PC-9 (cell line): ENCODE results near the gene MARK2. TPM values are rescaled to one million over a fixed set of nuclear protein-coding genes. Genes with fewer than 3 reads are reported as not detected.

Experiments
- BruUV-seq: library from RNA; stranded (reverse); fragments of 400-500 nt; replicated peaks from 2 replicates; lab custom pipeline; 2021; lab: Mats Ljungman, UMichigan
- CTCF ChIA-PET: fragments of 300-600 bp; sonication (Branson Sonifier 250); formaldehyde crosslinking; loops from one replicate; lab custom pipeline; 2022; ENCODE audit warnings: antibody characterized with exemption; lab: Charles Lee
- POLR2A ChIA-PET: fragments of 300-600 bp; sonication (Branson Sonifier 250); formaldehyde crosslinking; loops from one replicate; lab custom pipeline; 2022; ENCODE audit warnings: antibody characterized with exemption; ENCODE audit not compliant: unreplicated experiment; lab: Charles Lee
- DNase-seq, 2 experiments: peaks; one replicate each; pipeline versions ENCODE4 v3.0.0 to v3.0.0-alpha.2; 2015 to 2022; ENCODE audit warnings: mixed read lengths in 1 of 2
- H2AFZ ChIP-seq: fragments of 200-600 bp; sonication (generic); 2 replicates; pipeline ENCODE4 v1.8.1; 2017; ENCODE audit warnings: antibody characterized with exemption
- H3F3A ChIP-seq: fragments of 200-600 bp; sonication (generic); 2 replicates; pipeline ENCODE4 v1.8.1; 2017; ENCODE audit warnings: antibody characterized with exemption, mild to moderate bottlenecking, low read depth; ENCODE audit not compliant: insufficient read depth
- H3K27ac ChIP-seq: fragments of 200-600 bp; sonication (generic); 2 replicates; pipeline ENCODE4 v1.6.1; 2016; ENCODE audit warnings: mixed run types
- H3K27me3 ChIP-seq: fragments of 200-600 bp; sonication (generic); 2 replicates; pipeline ENCODE4 v1.6.1; 2016; ENCODE audit warnings: low read depth, mixed run types; ENCODE audit not compliant: insufficient read depth
- H3K36me3 ChIP-seq: fragments of 200-600 bp; sonication (generic); 2 replicates; pipeline ENCODE4 v1.6.1; 2016; ENCODE audit warnings: low read depth, mixed run types
- H3K4me1 ChIP-seq: fragments of 200-600 bp; sonication (generic); replicated peaks from 2 replicates; pipeline ENCODE4 v1.6.1; 2016; ENCODE audit warnings: mixed run types; ENCODE audit not compliant: insufficient read depth
- H3K4me2 ChIP-seq: fragments of 200-600 bp; sonication (generic); 2 replicates; pipeline ENCODE4 v1.6.1; 2017; ENCODE audit warnings: mixed run types
- H3K4me3 ChIP-seq: fragments of 200-600 bp; sonication (generic); 2 replicates; pipeline ENCODE4 v1.6.1; 2016; ENCODE audit warnings: mixed run types
- H3K79me2 ChIP-seq: fragments of 200-600 bp; sonication (generic); 2 replicates; pipeline ENCODE4 v1.6.1; 2017; ENCODE audit warnings: low read depth, mixed run types
- H3K9me2 ChIP-seq: fragments of 200-600 bp; sonication (generic); 2 replicates; pipeline ENCODE4 v1.8.1; 2017; ENCODE audit warnings: mild to moderate bottlenecking; ENCODE audit not compliant: insufficient read depth
- H3K9me3 ChIP-seq: fragments of 200-600 bp; sonication (generic); 2 replicates; pipeline ENCODE4 v1.8.1; 2016; ENCODE audit warnings: low read depth; ENCODE audit not compliant: insufficient read depth
- H4K20me1 ChIP-seq: fragments of 200-600 bp; sonication (generic); 2 replicates; pipeline ENCODE4 v1.8.1; 2017; ENCODE audit not compliant: insufficient read depth
- CTCF ChIP-seq: fragments of 200-600 bp; sonication (generic); conservative IDR thresholded peaks from 2 replicates; pipeline ENCODE4 v1.6.1; 2017; ENCODE audit warnings: mixed run types, antibody characterized with exemption, mild to moderate bottlenecking, moderate library complexity
- EZH2 ChIP-seq: fragments of 200-600 bp; sonication (generic); IDR thresholded peaks from 2 replicates; pipeline ENCODE4 v1.8.0; 2017; ENCODE audit warnings: antibody characterized with exemption, low read depth
- intact Hi-C: fragments of 100-400 bp; cut with micrococcal nuclease; formaldehyde crosslinking; loops from one replicate; pipeline ENCODE4 v1.10.0; 2022; ENCODE audit not compliant: unreplicated experiment
- total RNA-seq: library from RNA; stranded (reverse); gene quantifications from 2 replicates; pipeline ENCODE4 v1.2.3, GENCODE V29; 2021

MARK2 gene
- total RNA-seq, 1 experiment from 2014 or later, result 65.0 TPM

GRCh38 chr11:63840356-63841060 is 1.6 kb downstream of the MARK2 start:
- POLR2A ChIA-PET, result no interaction called here
- H2AFZ ChIP-seq, result no peak overlapping the region
- intact Hi-C loops, result loop anchor here (1.0 to 2.0 kb wide), 3 partner anchors 32 to 98 kb away; partner anchors contain the start of gene NAA40

GRCh38 chr11:63841554-63841953 is 2.6 kb downstream of the MARK2 start:
- H3K27ac ChIP-seq, result peak overlapping the region; percentile 55
- peaks cover 58% of the 10 kb centered on the region for H3F3A ChIP-seq
- H2AFZ ChIP-seq, result no peak overlapping the region
- peak overlapping the region; percentile 90 for H3K4me3 ChIP-seq
- no TSS peak for BruUV-seq
- H3K27me3 ChIP-seq, result no peaks in the 10 kb centered on the region
- peaks cover 75% of the 10 kb centered on the region for H3K4me1 ChIP-seq
- no peaks in the 10 kb centered on the region for H3K9me2 ChIP-seq
- H3K4me2 ChIP-seq, result peak overlapping the region; percentile 99
- peaks cover 74% of the 10 kb centered on the region for H3K79me2 ChIP-seq
- no peak for TF ChIP-seq CTCF
- no peak for TF ChIP-seq EZH2
- peaks cover 64% of the 10 kb centered on the region for H4K20me1 ChIP-seq
- ChIA-PET POLR2A (interaction anchor here (0.6 to 0.7 kb wide), 2 partner anchors 319 to 345 kb away, joined by 3 to 8 read pairs; partner anchors contain the start of gene STIP1), CTCF (interaction anchor here (0.6 to 2.1 kb wide), 2 partner anchors 31 to 1035 kb away, joined by 4 to 5 read pairs; no protein-coding TSS in a partner anchor)
- peaks cover 14% of the 10 kb centered on the region; the same call in 1 of the 2 replicates for H3K36me3 ChIP-seq
- H3K9me3 ChIP-seq, result no peaks in the 10 kb centered on the region
- intact Hi-C loops, result loop anchor here (1.0 to 2.0 kb wide), 3 partner anchors 31 to 97 kb away; partner anchors contain the start of gene NAA40
- DNase-seq, result peak; percentile 78 to 84

More at GRCh38 chr11:63840356-63841060, 1.6 kb downstream of the MARK2 start:
- H3K27me3 ChIP-seq, result no peaks in the 10 kb centered on the region
- H3K79me2 ChIP-seq, result peaks cover 63% of the 10 kb centered on the region
- CTCF ChIA-PET, result interaction anchor here (1.2 to 2.1 kb wide), 2 partner anchors 32 to 94 kb away, joined by 5 to 15 read pairs; no protein-coding TSS in a partner anchor
- TF ChIP-seq CTCF (no peak), EZH2 (no peak)
- no TSS peak for BruUV-seq
- peaks cover 14% of the 10 kb centered on the region; the same call in 1 of the 2 replicates for H3K36me3 ChIP-seq
- peaks cover 65% of the 10 kb centered on the region for H3K4me1 ChIP-seq
- H3K9me2 ChIP-seq, result no peaks in the 10 kb centered on the region
- H3F3A ChIP-seq, result peaks cover 50% of the 10 kb centered on the region
- peak overlapping the region; percentile 55 for H3K27ac ChIP-seq
- H3K4me2 ChIP-seq, result peak overlapping the region; percentile 99
- H3K4me3 ChIP-seq, result peak overlapping the region; percentile 90
- peaks cover 58% of the 10 kb centered on the region for H4K20me1 ChIP-seq
- H3K9me3 ChIP-seq, result no peaks in the 10 kb centered on the region
- no peak for DNase-seq

- ChIA-PET POLR2A (interaction anchor here (0.6 kb wide), 1 partner anchor 1714 kb away, joined by 3 read pairs; no protein-coding TSS in a partner anchor), CTCF (interaction anchor here (0.6 kb wide), 1 partner anchor 106 kb away, joined by 6 read pairs; no protein-coding TSS in a partner anchor)
- H3K4me2 ChIP-seq, result peak overlapping the region; percentile 99
- peaks cover 14% of the 10 kb centered on the region; the same call in 1 of the 2 replicates for H3K36me3 ChIP-seq
- intact Hi-C loops, result no loop called here
- no peaks in the 10 kb centered on the region for H3K9me3 ChIP-seq
- H3K9me2 ChIP-seq, result no peaks in the 10 kb centered on the region
- H2AFZ ChIP-seq, result no peak overlapping the region
- H3K4me3 ChIP-seq, result peak overlapping the region; percentile 24; the same call in 1 of the 2 replicates
- BruUV-seq, result no TSS peak
- TF ChIP-seq EZH2 (no peak), CTCF (no peak)
- no peak for DNase-seq
- H4K20me1 ChIP-seq, result peaks cover 70% of the 10 kb centered on the region
- peaks cover 82% of the 10 kb centered on the region for H3K4me1 ChIP-seq
- peak overlapping the region; percentile 55 for H3K27ac ChIP-seq
- no peaks in the 10 kb centered on the region for H3K27me3 ChIP-seq
- H3F3A ChIP-seq, result peaks cover 62% of the 10 kb centered on the region
- peaks cover 87% of the 10 kb centered on the region for H3K79me2 ChIP-seq
Observed at GRCh38 chr11:63843041-63843440, 4.1 kb downstream of the MARK2 start.
